ENCODE data around the gene VTI1A.

Gene VTI1A

GRCh38 chr10:112752288-112752687, 305.3 kb downstream of the VTI1A start:
- ChIA-PET POLR2A (no interaction called here), CTCF (interaction anchor here (1.4 to 2.4 kb wide), 4 partner anchors 10 to 633 kb away, joined by 4 to 7 read pairs (median 6); no protein-coding TSS in a partner anchor)
- DNase-seq (ENCODE audit: low read depth, low spot score): no peak
- TF ChIP-seq CTCF (IDR thresholded peaks at IDR 0.05; ENCODE audit: insufficient read depth, low read length, missing control alignments): no peak
- H3K4me3 ChIP-seq (ENCODE audit: low read depth, low read length): no peak overlapping the region

- no peak for DNase-seq (ENCODE audit: low read depth, low spot score)
- CTCF ChIA-PET: interaction anchor here (2.2 kb wide), 1 partner anchor 9 kb away, joined by 7 read pairs; no protein-coding TSS in a partner anchor
- POLR2A ChIA-PET: no interaction called here
- no peak overlapping the region for H3K4me3 ChIP-seq (ENCODE audit: low read depth, low read length)
- TF ChIP-seq CTCF (IDR thresholded peaks at IDR 0.05; ENCODE audit: insufficient read depth, low read length, missing control alignments): no peak
Observed at GRCh38 chr10:112753961-112754411, 307.0 kb downstream of the VTI1A start.

GRCh38 chr10:112755446-112756234, 308.6 kb downstream of the VTI1A start:
- no peak overlapping the region for H3K4me3 ChIP-seq (ENCODE audit: low read depth, low read length)
- no peak for DNase-seq (ENCODE audit: low read depth, low spot score)
- CTCF ChIA-PET: interaction anchor here (1.0 kb wide), 1 partner anchor 9 kb away, joined by 3 read pairs; no protein-coding TSS in a partner anchor
- no peak for TF ChIP-seq CTCF (IDR thresholded peaks at IDR 0.05; ENCODE audit: insufficient read depth, low read length, missing control alignments)
- POLR2A ChIA-PET: no interaction called here

- ChIA-PET POLR2A (no interaction called here), CTCF (interaction anchor here (1.0 kb wide), 1 partner anchor 8 kb away, joined by 3 read pairs; no protein-coding TSS in a partner anchor)
- TF ChIP-seq CTCF (IDR thresholded peaks at IDR 0.05; ENCODE audit: insufficient read depth, low read length, missing control alignments): no peak
- DNase-seq (ENCODE audit: low read depth, low spot score): no peak
- H3K4me3 ChIP-seq (ENCODE audit: low read depth, low read length): no peak overlapping the region
Observed at GRCh38 chr10:112756235-112756527, 309.2 kb downstream of the VTI1A start.

GRCh38 chr10:112758961-112759360, 311.9 kb downstream of the VTI1A start:
- POLR2A ChIA-PET: no interaction called here
- H3K4me3 ChIP-seq (ENCODE audit: low read depth, low read length): no peak overlapping the region
- TF ChIP-seq CTCF (IDR thresholded peaks at IDR 0.05; ENCODE audit: insufficient read depth, low read length, missing control alignments): no peak
- no peak for DNase-seq (ENCODE audit: low read depth, low spot score)
- CTCF ChIA-PET: interaction anchor here (1.5 kb wide), 1 partner anchor 38 kb away, joined by 6 read pairs; no protein-coding TSS in a partner anchor

GRCh38 chr10:112759496-112759895, 312.5 kb downstream of the VTI1A start:
- no peak for TF ChIP-seq CTCF (IDR thresholded peaks at IDR 0.05; ENCODE audit: insufficient read depth, low read length, missing control alignments)
- no peak for DNase-seq (ENCODE audit: low read depth, low spot score)
- CTCF ChIA-PET: interaction anchor here (1.5 kb wide), 1 partner anchor 38 kb away, joined by 6 read pairs; no protein-coding TSS in a partner anchor
- POLR2A ChIA-PET: no interaction called here
- H3K4me3 ChIP-seq (ENCODE audit: low read depth, low read length): no peak overlapping the region
